ENCODE results near the gene CHL1. TPM values are rescaled to one million over a fixed set of nuclear protein-coding genes. Genes with fewer than 3 reads are reported as not detected.

CHL1 gene
- total RNA-seq, 2 donors from 2014 or later, result 3.0 to 10.6 TPM

DNA sequence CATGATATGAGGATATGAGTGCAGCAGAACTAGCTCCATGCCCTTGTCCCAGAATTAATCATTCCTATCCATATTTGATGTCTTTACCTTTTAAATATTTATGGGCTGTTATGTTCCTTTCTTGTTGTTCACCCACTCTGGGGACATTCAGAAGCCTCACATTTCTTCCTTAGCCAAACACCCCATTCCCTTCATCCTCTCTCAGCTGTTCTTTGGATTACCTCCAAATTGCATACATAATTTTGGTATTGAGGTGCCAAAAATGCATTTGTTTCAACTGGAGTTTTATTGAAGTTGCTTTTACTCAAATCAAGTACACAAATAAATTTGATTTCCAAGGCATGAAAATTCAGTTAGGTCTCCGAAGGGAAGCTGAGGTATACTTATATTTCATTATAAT is 51.4 kb downstream of the CHL1 start:
- no peak for DNase-seq
- no peak for ATAC-seq
- intact Hi-C loops (cut with DNase I), result no loop called here
- Histone ChIP-seq H3K27me3 (no peaks in the 10 kb centered on the region), H3K36me3 (replicated peaks in 1 of 2; ENCODE audit: insufficient read depth in 1 of 2, low read depth in 2 of 2) (no peaks in the 10 kb centered on the region), H3K9me3 (no peaks in the 10 kb centered on the region), H3K4me3 (no peak overlapping the region), H3K4me1 (no peaks in the 10 kb centered on the region), H3K27ac (no peak overlapping the region)
- 48 to 66% methylated on average over 1 of the region's 1 CpG for WGBS, 2 donors
- TF ChIP-seq, protein P1, sequence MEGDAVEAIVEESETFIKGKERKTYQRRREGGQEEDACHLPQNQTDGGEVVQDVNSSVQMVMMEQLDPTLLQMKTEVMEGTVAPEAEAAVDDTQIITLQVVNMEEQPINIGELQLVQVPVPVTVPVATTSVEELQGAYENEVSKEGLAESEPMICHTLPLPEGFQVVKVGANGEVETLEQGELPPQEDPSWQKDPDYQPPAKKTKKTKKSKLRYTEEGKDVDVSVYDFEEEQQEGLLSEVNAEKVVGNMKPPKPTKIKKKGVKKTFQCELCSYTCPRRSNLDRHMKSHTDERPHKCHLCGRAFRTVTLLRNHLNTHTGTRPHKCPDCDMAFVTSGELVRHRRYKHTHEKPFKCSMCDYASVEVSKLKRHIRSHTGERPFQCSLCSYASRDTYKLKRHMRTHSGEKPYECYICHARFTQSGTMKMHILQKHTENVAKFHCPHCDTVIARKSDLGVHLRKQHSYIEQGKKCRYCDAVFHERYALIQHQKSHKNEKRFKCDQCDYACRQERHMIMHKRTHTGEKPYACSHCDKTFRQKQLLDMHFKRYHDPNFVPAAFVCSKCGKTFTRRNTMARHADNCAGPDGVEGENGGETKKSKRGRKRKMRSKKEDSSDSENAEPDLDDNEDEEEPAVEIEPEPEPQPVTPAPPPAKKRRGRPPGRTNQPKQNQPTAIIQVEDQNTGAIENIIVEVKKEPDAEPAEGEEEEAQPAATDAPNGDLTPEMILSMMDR (IDR thresholded peaks at IDR 0.05), result no peak
- TF ChIP-seq POLR2A (IDR thresholded peaks at IDR 0.05), result no peak

DNA sequence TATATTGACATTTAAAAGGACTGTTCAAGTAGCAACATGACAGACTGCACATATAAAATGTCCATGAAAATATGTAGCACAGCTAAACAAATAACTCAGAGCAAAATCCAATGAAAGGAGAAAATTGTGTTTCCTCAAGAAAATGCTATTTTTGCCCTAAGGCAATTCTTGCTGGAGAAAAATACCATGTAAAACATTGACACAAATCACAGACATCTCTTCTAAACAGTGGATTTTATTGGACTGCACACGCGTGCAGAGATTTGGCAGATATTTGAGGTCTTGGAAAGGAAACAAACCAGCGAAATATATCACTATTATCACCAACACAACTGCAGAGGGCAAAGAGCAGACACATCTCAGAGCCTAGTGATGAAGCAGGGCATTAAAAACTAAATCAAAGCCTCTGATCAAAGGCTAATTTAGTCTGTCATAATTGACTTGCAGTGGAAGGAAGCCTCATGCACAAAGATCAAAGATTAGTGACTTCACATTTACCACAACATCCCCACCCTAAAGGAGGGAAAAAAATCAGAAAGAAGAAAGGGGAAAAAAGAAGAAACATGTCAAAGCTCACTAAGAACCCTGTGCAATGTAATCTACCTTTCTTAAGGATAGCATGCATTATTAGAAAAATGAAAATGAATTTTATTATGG is 52.4 kb downstream of the CHL1 start:
- Histone ChIP-seq H3K4me1 (no peaks in the 10 kb centered on the region), H3K27me3 (no peaks in the 10 kb centered on the region), H3K36me3 (replicated peaks in 1 of 2; ENCODE audit: insufficient read depth in 1 of 2, low read depth in 2 of 2) (no peaks in the 10 kb centered on the region), H3K9me3 (no peaks in the 10 kb centered on the region), H3K4me3 (no peak overlapping the region), H3K27ac (no peak overlapping the region)
- intact Hi-C loops (cut with DNase I), result no loop called here
- WGBS, 2 donors, result 36 to 41% methylated on average over 3 of the region's 3 CpGs
- ATAC-seq, result no peak
- no peak for TF ChIP-seq POLR2A (IDR thresholded peaks at IDR 0.05)
- TF ChIP-seq, protein P1 (IDR thresholded peaks at IDR 0.05), result no peak
- no peak for DNase-seq

DNA sequence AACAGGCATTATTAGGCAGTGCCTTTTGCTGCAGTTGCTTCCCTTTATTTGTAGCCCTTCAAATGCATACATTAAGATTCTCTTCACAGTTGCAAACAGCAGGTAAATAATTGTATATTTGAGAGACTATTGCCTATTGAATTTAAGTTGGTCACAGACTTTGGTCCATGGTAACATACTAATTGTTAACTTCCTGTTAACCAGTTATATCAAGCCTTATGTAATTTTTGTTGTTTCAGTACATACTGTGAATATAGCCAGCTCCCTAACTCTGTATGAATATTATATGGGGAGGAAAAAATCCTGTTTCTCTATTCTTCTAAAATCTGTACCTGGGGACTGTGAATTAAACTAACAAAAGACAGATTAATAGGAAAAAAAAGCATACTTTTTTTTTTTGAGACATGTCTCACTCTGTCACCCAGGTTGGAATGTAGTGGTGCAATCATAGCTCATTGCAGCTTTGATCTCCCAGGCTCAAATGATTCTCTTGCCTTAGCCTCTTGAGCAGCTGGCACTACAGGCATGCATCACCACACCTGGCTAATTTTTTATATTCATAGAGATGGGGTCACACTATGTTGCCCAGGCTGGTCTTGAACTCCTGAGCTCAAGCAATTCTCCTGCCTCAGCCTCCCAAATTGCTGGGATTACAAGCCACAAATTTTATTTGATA is 53.2 kb downstream of the CHL1 start:
- Histone ChIP-seq H3K9me3 (no peaks in the 10 kb centered on the region), H3K27me3 (no peaks in the 10 kb centered on the region), H3K36me3 (replicated peaks in 1 of 2; ENCODE audit: insufficient read depth in 1 of 2, low read depth in 2 of 2) (no peaks in the 10 kb centered on the region), H3K4me3 (no peak overlapping the region), H3K4me1 (no peaks in the 10 kb centered on the region), H3K27ac (no peak overlapping the region)
- DNase-seq (no peak), ATAC-seq (no peak)
- intact Hi-C loops (cut with DNase I), result no loop called here
- no peak for TF ChIP-seq POLR2A (IDR thresholded peaks at IDR 0.05)
- TF ChIP-seq, protein P1 (IDR thresholded peaks at IDR 0.05), result no peak

DNA sequence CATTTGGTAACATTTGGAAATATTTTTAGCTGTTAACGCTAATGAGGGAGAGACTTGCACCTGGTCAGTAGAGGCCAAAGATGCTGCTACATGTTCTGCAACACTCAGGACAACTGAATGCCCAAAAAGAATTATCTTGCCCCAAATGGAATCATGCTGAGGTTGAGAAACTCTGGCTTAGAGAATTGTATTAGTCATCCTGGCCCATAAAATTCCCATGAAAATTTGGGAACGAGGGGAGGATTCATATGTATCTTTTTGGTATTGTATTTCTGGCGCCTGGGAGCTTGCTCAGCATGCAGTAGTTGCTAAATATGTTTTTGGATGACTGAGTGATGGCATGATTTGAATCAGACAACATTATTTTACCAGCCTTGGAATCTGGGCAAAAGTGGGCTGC is 59.9 kb downstream of the CHL1 start:
- Histone ChIP-seq H3K4me3 (no peak overlapping the region), H3K9me3 (no peaks in the 10 kb centered on the region), H3K36me3 (replicated peaks in 1 of 2; ENCODE audit: insufficient read depth in 1 of 2, low read depth in 2 of 2) (no peaks in the 10 kb centered on the region), H3K27ac (no peak overlapping the region), H3K27me3 (no peaks in the 10 kb centered on the region), H3K4me1 (no peaks in the 10 kb centered on the region)
- DNase-seq (no peak), ATAC-seq (no peak)
- intact Hi-C loops (cut with DNase I), result no loop called here
- WGBS, 2 donors, result 74 to 79% methylated on average over 3 of the region's 3 CpGs
- TF ChIP-seq, protein P1 (IDR thresholded peaks at IDR 0.05), result no peak
- no peak for TF ChIP-seq POLR2A (IDR thresholded peaks at IDR 0.05)

GRCh38 chr3:257826-258225 is 61.3 kb downstream of the CHL1 start:
- 60 to 70% methylated on average over 6 of the region's 6 CpGs for WGBS, 2 donors
- no peak for ATAC-seq
- Histone ChIP-seq H3K36me3 (replicated peaks in 1 of 2; ENCODE audit: insufficient read depth in 1 of 2, low read depth in 2 of 2) (no peaks in the 10 kb centered on the region), H3K9me3 (no peaks in the 10 kb centered on the region), H3K4me3 (no peak overlapping the region), H3K27me3 (no peaks in the 10 kb centered on the region), H3K4me1 (no peaks in the 10 kb centered on the region), H3K27ac (no peak overlapping the region)
- intact Hi-C loops (cut with DNase I), result no loop called here
- no peak for DNase-seq
- TF ChIP-seq, protein P1 (IDR thresholded peaks at IDR 0.05), result no peak
- no peak for TF ChIP-seq POLR2A (IDR thresholded peaks at IDR 0.05)

Measured in body of pancreas (tissue), 4 donors.